SU-DHL-6 (cell line): ENCODE data around the gene STRBP.

Source experiments
- EZH2phosphoT487 ChIP-seq: fragments of 200-600 bp; sonication (generic), shearing (Covaris generic); conservative IDR thresholded peaks from 2 replicates; pipeline ENCODE4 v1.6.1; 2018; ENCODE audit warnings: mild to moderate bottlenecking, antibody characterized with exemption, low read length, moderate library complexity, mixed read lengths
- TF ChIP-seq, protein P1 (sequence below): fragments of 200-600 bp; sonication (generic); IDR thresholded peaks from one replicate; pipeline ENCODE4 v1.5.1; 2017; ENCODE audit warnings: antibody characterized with exemption, mild to moderate bottlenecking, low read length, moderate library complexity; ENCODE audit not compliant: insufficient read depth, poor library complexity, severe bottlenecking

DNA sequence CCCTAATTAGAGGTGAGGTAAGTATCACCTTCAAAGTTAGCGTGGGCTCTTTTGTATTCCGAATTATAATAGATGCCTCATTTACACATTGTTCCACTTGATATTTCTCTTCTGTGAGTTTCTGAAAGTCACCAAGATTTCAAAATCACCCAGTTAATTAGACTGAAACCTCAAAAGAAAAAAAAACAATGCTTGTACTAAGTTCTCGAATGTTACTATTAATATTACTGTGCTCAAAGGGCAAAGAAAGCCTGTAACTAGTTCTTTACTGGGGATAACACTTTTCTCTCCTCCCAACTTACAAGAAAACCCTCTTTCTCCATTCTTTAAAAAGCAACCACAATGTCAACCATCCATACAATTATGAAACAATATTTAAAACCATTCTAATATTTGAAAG, 98.5 kb downstream of the STRBP start:
- TF ChIP-seq, protein P1, sequence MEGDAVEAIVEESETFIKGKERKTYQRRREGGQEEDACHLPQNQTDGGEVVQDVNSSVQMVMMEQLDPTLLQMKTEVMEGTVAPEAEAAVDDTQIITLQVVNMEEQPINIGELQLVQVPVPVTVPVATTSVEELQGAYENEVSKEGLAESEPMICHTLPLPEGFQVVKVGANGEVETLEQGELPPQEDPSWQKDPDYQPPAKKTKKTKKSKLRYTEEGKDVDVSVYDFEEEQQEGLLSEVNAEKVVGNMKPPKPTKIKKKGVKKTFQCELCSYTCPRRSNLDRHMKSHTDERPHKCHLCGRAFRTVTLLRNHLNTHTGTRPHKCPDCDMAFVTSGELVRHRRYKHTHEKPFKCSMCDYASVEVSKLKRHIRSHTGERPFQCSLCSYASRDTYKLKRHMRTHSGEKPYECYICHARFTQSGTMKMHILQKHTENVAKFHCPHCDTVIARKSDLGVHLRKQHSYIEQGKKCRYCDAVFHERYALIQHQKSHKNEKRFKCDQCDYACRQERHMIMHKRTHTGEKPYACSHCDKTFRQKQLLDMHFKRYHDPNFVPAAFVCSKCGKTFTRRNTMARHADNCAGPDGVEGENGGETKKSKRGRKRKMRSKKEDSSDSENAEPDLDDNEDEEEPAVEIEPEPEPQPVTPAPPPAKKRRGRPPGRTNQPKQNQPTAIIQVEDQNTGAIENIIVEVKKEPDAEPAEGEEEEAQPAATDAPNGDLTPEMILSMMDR, result no peak
- no peak for TF ChIP-seq EZH2phosphoT487
